ENCODE results near the gene ASIP. TPM values are rescaled to one million over a fixed set of nuclear protein-coding genes. Genes with fewer than 3 reads are reported as not detected.
A peak's percentile ranks its signal among the peaks of the same experiment; 100 is the strongest.
"Not testable (repeated sequence)": the region's sequence is repeated elsewhere in the genome, so short reads cannot be mapped to it uniquely, and the experiment has no call there.

The ASIP gene
- polyA plus RNA-seq (2013, experiment 1 of 2; ENCODE audit: insufficient read length): not detected
- polyA plus RNA-seq (2013, experiment 2 of 2; ENCODE audit: insufficient read length): not detected

- DNase-seq: no peak
Measured at GRCh38 chr20:34240693-34241615, at the start of gene ASIP. Gene ASIP (plus strand): TSS chr20:34241423. CDS start chr20:34260375, 18,952 bp downstream.

- DNase-seq: peak; percentile 51
Measured at GRCh38 chr20:34193051-34193450, 48.2 kb upstream of the ASIP start.

DNA sequence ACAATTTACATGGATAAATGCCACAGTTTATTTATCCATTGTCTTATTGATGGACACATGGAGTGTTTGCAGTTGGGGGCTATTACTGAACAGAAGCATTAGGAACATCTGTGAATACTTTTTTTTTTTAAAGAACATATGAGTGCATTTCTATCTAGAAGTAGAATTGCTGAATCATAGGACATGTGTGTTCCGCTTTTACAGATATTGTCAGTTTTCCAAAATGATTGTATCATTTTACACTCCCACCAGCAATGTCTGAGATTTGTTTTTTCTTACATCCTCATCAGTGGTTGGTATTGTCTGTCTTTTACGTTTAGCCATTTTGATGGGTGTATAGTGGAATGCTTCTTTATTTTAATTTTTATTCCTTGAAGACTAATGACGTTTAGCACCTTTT is 42.0 kb upstream of the ASIP start:
- no peak for DNase-seq

DNA sequence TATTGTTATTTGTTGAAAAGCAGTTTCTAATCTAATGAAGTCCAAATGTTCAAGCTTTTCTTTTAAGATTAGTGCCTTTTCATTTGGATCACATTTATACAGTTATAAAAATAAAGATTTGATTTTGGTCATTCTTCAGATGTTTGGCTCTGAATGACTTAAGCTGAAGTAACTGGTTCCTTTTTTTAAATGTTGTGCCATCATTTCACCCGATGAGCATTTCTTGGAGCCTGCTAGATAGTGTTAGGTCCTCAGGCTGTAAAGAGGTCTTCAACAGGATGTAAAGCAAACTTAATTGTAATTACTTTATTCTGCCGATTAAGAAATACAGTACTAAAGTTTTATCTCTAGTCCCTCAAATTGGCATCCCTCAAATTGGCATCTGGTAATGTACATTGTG is 41.2 kb upstream of the ASIP start:
- DNase-seq: no peak

DNA sequence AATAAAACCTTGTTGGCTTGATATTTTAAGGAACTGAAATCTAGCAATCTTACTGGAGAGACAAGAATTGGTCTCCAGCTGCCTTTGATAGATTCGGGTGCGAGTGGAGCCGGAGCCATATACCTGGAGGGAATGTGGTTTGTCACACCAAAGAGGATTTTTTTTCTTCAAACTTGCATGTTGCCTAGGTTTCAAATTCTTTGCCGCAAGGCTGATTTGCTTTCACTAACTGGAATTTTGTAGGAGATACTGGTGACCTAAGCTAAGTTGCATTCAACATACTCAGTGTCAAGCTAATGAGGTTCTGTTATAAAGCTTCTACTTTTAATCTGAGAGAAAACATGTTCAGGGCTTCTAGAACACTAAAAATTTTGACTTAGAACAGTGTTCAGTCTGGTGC is 39.7 kb upstream of the ASIP start:
- DNase-seq: no peak

DNA sequence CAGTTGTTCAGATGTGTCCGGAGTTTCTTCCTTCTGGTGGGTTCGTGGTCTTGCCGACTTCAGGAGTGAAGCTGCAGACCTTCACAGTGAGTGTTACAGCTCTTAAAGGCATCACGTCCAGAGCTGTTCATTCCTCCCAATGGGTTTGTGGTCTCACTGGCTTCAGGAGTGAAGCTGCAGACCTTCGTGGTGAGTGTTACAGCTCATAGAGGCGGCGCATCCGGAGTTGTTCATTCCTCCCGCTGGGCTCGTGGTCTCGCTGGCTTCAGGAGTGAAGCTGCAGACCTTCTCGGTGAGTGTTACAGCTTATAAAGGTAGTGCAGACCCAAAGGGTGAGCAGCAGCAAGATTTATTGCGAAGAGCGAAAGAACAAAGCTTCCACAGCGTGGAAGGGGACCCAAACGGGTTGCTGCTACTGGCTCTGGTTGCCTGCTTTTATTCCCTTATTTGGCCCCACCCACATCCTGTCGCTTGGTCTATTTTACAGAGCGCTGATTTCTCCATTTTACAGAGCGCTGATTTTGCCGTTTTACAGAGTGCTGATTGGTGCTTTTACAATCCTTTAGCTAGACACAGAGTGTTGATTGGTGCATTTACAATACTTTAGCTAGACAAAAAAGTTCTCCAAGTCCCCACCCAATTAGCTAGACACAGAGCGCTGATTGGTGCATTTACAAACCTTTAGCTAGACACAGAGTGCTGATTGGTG is 35.9 kb upstream of the ASIP start:
- DNase-seq: not testable (repeated sequence)

GRCh38 chr20:34209111-34209510 is 32.1 kb upstream of the ASIP start:
- DNase-seq: no peak

- no peak for DNase-seq
Measured at GRCh38 chr20:34210271-34210670, 31.0 kb upstream of the ASIP start.

DNA sequence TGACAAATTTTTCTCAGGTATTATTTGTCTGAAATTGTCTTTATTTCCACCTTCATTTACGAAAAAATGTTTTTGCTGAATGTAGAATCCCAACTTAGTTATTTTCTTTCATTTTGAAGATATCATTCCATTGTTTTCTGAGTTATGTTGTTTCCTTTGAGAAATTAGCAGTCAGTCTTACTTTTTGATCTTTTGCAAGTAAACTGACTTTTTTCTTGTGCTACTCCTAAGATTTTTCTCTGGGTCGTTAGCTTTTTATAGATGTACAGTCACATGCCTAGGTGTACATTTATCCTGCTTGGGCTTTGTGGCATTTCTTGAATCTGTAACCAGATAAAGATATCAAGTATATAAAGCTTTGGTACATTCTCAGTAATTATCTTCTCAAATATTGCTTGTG is 29.6 kb upstream of the ASIP start:
- DNase-seq: no peak

DNA sequence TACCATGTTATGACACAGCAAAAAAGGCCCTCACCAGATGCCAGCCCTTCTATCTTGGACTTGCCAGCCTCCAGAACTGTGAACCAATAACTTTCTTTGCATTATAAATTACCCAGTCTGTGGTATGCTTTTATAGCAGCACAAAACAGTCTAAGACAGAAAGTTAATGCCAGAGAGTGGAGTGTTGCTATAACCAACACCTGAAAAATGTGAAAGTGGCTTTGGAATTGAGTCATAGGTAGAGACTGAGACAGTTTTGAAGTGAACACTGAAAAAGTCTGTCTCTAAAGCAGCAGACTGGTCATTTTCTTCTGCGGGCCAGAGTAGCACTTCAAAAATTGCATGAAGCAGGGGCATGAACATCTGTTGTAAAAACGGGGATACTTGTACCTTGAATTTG is 28.0 kb upstream of the ASIP start:
- DNase-seq: no peak

- peak; percentile 74 for DNase-seq
Measured at GRCh38 chr20:34215711-34216381, 25.4 kb upstream of the ASIP start.

- DNase-seq: no peak
Measured at GRCh38 chr20:34216382-34216742, 24.9 kb upstream of the ASIP start.

GRCh38 chr20:34220561-34220960 is 20.7 kb upstream of the ASIP start:
- peak; percentile 88 for DNase-seq

DNA sequence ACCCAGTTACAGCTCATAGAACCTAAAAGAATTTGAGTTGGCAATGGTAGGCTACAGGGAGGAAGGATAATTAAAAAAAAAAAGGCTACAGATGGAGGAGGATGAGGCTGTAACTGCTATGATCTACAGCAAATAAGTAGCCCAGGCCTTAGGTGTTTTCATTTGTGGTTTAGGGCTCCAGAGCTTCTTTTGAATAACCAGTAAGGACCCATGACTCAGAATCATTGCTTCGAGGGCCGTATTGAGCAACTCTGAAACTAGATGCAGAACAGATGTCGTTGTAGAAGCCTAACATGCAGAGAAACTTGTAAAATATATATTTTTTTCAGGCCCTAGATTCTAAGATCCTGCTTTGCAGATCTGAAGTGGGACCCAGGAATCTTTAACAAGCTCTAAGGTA is 19.0 kb upstream of the ASIP start:
- DNase-seq: peak; percentile 94

DNA sequence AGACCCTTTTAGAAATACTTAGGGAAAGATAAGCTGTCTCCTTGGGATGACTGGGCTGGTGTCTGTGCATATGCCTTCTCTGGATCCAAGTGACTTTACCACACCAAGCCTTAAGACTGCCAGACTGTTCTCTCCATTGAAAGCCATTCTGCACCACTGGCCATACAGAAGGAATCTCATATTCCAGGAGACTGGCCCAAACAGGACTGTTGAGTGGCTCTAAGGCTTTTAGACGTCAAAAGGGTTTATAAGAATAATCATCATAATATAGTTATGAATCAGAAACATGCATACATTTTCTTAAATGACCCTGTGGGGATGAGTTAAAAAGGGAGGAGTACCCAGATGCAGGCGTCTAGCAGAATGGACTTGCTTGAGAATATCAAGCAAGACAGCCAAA is 17.0 kb upstream of the ASIP start:
- DNase-seq: not testable (repeated sequence)

DNA sequence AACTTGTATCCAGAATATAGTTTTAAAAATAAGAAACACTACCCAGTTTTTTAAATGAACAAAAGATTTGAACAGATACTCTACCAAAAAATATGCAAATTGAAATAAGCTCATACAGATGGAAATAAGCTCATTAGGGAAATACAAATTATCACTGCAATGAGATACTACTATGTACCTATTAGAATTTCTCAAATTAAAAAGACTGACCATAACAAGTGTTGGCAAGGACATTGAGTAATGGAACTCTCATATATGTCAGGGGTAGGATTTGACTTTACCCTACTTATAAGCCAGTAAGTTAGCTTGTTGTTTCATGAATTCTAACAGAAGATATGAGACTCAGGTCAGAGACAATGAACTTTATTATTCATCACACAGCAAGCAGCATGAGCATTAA is 9.6 kb upstream of the ASIP start:
- DNase-seq: no peak

DNA sequence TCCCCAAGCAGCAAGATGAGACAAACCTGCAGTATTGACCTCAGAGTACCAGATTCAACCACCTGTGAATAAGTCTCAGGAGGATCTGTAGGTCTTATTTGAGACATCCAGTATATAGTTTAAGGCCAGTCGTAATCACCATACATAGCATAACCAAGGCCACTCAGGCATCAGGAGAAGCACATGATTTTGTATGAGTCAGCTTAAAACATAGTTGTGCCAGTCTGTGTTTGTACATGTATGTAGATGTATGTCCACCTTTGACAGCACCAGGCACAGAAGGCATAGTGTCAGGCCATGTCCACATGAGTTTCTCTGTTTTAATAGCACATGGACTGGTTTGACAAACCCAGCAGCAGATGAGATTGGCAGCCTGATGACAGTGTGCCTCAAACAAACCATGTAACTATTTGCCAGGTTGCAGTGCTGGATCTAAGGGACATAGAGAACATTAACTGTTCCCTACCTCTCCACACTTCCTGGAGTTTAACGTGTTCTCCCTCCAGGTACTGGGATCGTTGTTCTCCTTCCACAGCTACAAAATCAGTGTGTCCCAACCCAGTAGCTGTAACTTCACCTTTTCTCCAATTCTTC is 8.6 kb upstream of the ASIP start:
- no peak for DNase-seq

DNA sequence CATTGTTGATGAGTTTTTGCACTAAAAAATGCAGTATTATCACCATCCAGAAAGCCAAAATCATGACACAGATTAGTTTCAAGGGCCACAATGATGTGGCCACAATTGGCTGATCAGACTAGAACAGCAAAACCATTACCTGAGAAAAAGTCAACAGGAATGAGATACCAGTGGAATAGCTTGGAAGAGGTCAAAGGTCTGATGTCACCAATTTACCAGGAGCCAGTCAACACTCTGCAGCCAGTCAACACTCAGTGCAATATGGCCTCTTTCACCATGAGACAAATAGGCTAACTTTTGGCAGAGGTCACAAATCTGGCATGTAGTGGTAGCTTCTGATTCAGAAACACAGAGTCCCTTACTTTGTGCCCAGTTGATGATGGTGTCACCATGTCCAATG is 7.5 kb upstream of the ASIP start:
- DNase-seq: no peak

DNA sequence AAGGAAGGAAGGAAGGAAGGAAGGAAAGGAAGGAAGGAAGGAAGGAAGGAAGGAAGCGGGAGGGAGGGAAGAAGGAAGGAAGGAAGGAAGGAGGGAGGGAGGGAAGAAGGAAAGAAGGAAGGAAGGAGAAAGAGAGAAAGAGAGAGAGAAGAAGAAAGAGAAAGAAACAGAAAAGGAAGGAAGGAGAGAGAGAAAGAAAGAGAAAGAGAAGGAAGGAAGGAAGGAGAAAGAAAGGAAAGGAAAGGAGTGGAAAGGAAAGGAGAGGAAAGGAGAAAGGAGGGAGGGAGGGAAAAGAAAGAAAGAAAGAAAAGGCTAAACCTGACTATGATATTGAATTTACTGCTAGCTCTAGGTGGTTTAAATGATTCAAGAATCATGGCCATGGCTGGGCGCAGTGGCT is 5.3 kb upstream of the ASIP start:
- DNase-seq: no peak

DNA sequence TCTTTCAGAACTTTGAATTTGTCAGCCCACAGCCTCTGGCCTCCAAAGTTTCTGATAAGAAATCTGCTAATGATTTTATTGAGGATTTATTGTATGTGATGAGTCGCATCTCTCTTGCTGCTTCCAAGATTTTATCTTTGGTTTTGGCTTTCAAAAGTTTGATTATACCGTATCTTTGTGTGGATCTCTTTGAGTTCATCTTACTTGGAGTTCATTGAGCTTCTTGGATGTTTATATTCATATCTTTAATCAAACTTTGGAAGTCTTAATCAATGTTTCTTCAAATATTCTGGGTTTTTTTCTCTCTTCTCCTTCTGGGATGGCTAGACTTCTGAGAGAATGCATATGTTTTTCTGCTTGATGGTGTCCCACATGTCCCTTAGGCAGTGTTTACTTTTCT is 3.3 kb upstream of the ASIP start:
- no peak for DNase-seq

DNA sequence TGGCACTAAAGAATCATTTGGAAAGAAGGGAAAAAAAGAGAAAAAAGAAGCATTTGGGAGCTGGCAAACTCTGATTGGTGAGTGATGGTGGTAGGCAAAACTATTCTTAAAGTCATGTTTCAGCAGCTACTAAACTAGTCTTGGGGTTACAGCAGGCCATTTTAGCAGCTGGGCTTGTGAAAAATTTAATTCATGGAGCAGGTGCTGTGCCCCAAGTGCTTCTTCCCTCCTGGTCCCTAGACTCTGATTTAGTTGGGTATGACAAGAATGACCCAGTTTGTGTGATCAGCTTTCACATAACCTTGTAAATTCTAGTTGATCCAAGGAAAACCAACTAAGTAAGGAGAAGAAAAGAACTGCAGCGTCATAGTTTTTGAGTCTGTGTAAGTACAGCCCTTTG is 1.1 kb upstream of the ASIP start:
- DNase-seq: no peak

- not testable (repeated sequence) for DNase-seq
Measured at GRCh38 chr20:34242015-34242414, 792 bp downstream of the ASIP start.

- no peak for DNase-seq
Measured at GRCh38 chr20:34242879-34243278, 1.7 kb downstream of the ASIP start.
